Cardiac septum (tissue), 1 donor: ENCODE results near the gene RNF180. TPM values are rescaled to one million over a fixed set of nuclear protein-coding genes. Genes with fewer than 3 reads are reported as not detected.

ENCODE experiments used
- DNase-seq: peaks from one replicate; pipeline ENCODE4 v3.0.0-alpha.2; 2020; ENCODE audit warnings: low spot score
- intact Hi-C: fragments of 100-400 bp; cut with DNase I; formaldehyde crosslinking; loops from one replicate; pipeline ENCODE4 v1.14.0; 2022
- total RNA-seq: library from RNA; stranded (reverse); fragmentation: NEBNext Ultra II Directional; extraction: Animal tissue kit (Norgen Biotek cat#: 25700); gene quantifications from one replicate; pipeline ENCODE4 v1.2.1, GENCODE V29; 2021
- donor health status: DM: no; HTN: no; CAD: no.

The RNF180 gene
- total RNA-seq, 1 donor from 2014 or later: 13.7 TPM

DNA sequence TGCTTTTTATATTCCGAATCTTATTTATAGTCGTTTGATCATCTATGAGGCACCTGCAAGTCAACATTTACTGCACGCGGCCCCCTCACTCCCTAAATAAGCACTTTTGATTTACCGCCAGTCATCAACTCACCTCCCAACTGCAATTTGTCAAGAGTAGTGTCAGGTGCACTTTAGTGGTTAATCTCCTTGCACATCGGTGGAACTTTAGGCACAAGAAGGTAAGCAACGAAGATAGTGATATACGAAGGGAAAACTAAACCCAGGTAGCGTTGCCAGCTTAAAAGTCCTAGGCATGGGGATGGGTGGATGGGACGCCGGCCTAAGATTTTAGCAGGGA, 513 bp upstream of the RNF180 start:
- no peak for DNase-seq
- intact Hi-C loops: no loop called here

DNA sequence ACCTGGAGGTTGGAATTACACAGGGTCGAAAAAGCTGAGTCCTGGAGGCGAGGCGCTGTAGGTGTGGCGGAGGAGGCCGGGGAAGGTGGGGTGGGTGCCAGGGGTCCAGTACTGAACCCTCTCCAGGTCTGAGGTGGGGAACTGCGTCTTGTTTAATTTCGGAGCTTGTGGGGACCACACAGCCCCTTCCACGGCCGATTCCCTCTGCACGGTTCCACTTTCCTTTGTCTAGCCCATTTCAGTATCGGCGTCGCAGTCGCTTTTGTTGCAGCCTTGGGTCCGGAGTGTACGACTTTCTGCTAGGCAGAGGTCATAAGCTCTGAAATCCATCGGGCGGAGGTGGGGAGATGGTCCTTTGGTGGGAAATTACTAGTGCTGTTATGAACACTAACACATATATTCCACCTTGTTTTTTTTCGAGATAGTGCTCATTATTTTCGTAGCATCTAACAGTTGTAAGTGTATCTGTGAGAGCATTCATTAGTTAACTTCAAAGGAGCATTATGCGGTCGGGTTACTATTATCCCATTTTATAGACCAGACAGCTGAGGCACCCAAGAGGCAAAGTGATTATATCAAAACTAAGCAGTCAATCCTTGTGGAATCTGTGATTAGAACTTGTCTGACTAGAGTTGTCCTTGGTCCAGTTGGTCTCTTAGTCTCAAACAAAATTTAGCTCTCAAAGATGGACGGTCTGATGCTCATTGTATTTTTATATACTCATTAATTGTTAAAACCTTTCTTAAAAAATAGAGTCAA, 737 bp downstream of the RNF180 start:
- intact Hi-C loops: no loop called here
- DNase-seq: no peak

DNA sequence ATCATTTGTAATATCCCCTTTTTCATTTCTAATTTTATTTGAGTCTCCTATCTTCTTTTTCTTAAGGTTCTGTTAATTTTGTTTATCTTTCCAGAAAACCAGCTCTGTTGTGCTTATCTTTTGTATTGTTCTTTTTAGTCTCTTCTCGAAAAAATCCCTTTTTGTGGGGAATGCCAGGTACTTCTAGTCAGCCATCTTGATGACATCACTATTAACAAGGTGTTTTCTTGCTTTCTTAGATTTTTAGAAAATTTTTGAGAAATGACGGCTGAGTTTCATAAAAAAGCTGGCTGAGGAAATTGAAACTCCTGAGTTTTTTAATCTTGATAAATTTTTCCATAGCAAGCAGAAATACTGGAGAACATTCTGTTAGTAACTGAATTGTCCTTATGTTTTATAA, 10.7 kb downstream of the RNF180 start:
- intact Hi-C loops: no loop called here
- DNase-seq: no peak

DNA sequence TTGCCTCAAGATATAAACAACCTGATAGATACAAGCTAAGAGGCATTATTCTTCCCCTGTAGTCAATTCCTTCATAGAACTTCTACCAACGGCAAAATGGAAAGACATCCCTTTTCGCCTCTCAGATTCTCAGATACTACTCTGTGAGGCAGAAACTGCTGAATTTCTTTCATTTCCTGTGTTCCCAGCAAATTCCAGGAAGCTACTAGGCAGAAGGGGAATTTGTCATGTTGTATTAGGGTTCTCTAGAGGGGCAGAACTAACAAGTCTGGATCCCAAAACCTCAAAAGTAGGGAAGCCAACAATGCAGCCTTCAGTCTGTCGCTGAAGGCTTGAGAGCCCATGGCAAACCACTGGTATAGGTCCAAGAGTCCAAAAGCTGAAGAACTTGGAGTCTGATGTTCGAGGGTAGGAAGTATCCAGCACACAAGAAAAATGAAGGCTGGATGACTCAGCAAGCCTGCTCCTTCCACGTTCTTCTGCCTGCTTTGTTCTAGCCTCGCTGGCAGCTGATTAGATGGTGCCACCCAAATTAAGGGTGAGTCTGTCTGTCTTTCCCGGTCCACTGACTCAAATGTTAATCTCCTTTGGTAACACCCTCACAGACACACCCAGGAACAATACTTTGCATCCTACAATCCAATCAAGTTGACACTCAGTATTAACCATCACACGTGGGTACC, 15.2 kb downstream of the RNF180 start:
- intact Hi-C loops: no loop called here
- no peak for DNase-seq

DNA sequence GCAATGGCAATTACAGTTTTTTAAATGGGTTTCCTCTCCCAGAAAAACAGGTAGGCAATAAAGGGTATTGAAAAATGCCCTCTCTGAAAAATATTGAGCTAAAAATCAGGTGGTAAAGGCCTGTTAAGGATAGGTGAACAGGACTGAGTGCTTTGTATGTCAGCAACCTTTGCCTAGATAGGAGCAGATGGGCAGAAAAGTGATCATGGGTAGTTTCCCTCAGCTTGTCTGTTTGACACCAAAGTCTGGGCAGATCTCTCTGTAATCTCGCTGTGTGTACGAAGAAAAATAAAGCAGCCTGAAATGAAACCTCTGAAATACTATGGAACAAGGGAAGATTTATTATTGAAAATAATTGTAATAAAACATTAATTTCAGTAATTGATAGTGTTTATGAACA, 15.8 kb downstream of the RNF180 start:
- no peak for DNase-seq

DNA sequence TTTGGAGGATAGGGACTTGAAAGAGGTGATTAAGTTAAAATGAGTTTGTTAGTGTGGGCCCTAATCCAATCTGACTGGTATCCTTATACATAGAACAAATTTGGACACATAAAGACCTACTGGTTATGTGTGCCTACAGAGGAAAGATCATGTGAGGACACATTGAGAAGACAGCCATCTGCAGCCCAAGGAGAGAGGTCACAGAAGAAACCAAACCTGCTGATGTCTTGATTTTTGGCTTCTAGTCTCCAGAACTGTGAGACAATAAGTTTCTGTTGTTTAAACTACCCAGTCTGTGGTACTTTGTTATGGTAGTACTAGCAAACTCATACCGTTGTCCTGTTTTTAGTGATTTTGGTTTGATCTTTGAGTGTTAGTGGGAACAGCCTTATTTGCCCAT, 18.3 kb downstream of the RNF180 start:
- DNase-seq: no peak
- intact Hi-C loops: no loop called here

More for the DNA sequence above, 15.8 kb downstream of the RNF180 start:
- intact Hi-C loops: no loop called here

DNA sequence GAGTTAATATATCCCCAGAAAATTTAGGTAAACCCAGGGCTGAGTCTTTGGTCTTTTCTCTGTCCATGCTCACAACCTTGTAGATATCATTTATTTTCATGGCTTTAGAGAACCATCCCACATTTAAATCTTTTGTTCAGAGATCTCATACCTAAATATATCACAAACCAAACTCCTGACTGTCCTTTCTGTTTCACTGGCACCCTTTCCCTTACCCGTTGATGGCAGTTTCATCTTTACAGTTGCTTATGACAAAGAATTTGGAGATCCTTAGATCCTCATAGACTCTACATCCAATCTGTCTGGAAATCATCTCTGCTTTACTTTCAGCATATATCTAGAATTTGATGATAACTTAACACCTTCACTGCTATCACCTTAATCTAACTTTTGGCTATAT, 19.2 kb downstream of the RNF180 start:
- intact Hi-C loops: no loop called here
- DNase-seq: no peak

DNA sequence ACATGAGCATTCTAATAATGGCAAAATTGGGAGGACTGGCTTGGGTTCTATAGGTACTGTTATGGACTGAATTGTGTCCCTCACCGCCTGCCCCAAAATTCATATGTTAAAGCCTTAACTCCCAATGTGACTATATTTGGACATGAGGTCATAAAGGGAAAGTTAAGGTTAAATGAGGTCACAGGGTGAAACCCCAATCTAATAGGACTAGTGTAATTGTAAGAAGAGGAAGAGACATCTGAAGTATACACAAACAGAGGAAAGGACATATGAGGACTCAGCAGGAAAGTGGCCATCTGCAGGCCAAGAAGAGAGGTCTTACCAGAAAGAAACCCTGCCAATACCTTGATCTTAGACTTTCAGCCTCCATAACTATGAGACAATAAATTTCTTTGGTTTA, 23.1 kb downstream of the RNF180 start:
- intact Hi-C loops: no loop called here
- no peak for DNase-seq

DNA sequence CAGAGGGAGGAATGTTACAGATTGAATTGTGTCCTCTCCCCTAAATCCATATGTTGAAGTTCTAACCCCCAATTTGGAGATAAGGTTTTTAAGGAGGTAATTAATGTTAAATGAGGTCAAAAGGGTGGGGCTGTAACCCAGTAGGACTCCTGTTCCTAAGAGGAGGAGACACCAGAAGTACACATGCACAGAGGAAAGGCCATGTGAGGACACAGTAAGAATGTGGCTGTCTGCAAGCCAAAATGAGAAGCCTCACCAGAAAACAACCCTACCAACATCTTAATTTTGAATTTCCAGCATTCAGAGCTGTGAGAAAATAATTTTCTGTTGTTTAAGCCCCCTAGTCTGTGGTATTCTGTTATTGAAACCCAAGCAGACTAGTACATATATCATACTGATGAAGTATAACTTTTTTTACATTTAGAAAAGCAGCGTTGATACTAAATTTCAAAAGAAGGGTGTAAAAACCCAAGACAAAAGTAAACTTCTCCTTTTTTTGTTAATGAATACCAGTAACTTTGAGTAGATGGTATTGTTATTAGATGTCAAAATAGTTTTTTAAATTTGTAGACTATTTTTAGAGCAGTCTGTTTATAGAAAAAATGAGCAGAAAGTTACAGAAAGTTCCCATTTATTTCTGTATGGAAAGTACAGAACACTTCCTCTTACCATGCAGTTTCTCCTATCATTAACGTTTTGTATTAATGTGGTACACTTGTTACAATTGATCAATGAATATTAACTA, 25.1 kb downstream of the RNF180 start:
- DNase-seq: no peak
- intact Hi-C loops: no loop called here

DNA sequence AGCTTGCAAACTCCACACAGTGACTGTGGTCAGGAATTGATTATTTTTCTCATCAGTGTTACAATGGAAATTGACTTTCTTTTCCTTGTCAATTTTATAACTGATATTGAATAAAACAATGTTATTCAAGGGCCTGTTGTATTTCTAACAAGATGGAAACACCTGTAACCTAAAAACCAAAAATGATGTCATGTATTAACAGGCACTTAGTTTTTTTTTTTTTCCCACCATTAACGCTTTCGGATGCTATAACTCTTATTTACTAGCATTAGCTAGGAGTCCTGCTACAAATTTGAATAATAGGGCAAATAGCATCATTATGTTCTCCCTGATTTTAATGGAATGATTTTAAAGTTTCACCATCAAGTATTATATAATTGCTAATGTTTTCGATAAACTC, 30.3 kb downstream of the RNF180 start:
- intact Hi-C loops: no loop called here
- DNase-seq: no peak

DNA sequence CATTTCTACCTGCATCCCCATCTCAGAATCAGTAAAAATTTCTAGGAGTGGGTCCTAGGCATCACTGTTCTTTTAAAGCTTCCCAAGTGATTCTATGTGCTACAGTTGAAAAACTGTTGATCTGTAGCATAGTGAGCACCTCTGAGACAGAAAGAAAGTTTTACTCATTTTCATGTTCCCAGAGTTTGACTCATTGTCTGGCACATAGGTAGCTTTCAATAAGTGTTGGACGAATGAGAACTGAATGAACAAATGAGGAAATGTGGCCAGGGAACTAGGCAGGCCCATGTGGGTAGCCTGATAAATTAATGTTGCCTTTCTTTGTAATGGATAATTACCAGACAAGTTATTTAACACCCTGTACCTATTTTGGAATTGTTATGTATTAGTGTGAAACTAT, 33.8 kb downstream of the RNF180 start:
- DNase-seq: no peak
- intact Hi-C loops: no loop called here

DNA sequence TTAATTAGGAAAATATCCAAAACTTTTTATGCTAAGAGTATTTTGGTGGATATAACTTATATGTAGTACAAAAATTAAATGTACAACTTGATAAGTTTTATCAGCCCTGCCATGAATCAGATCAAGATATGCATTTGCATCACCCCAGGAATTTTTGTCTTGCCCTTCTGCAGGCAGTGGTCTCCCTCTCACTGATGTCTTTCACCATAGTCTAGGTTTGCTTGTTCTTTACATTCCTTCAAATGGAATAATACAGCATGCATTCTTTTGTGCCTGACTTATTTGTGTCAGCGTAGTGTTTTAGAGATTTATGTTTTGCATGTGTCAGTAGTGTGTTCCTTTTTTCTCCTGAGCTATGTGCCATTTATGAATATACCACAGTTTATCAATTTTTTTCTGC, 36.4 kb downstream of the RNF180 start:
- no peak for DNase-seq
- intact Hi-C loops: no loop called here

DNA sequence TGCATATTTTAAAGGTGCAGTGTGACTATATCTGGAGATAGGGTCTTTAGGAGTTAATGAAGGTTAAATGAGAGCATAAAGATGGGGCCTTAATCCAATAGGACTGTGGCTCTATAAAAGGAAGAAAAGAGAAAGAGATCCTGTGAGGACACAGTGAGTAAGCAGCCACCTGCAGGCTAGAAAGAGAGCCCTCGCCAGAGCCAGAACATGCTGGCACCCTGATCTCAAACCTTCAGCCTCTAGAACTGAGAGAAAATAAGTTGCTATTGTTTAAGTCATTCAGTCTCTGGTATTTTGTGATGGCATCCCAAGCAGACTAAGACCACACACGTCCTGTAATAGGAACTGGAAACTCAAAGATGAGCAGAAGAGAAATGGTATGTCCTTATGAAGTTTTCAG, 41.0 kb downstream of the RNF180 start:
- no peak for DNase-seq
- intact Hi-C loops: loop anchor here (2.0 to 5.0 kb wide), 2 partner anchors 58 to 134 kb away; no protein-coding TSS in a partner anchor

DNA sequence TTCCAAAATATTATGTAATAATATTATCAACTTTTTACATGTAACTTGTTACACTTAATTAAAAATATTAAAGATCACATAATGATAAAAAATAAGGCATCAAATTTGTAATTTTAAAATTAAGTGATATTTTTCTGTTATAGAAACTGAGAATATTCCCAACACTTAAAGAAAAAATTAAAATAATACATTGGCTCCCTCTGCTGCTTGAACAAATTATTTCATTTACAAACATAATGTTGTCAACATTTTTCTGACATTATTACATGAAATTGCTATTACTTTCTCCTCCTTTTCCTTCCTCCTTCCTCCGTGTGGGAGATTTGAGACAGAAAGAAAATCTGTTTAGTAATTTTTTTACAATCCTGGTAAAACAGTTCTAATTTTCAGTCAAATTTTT, 42.3 kb downstream of the RNF180 start:
- DNase-seq: no peak
- intact Hi-C loops: loop anchor here (2.0 to 5.0 kb wide), 2 partner anchors 59 to 136 kb away; no protein-coding TSS in a partner anchor

DNA sequence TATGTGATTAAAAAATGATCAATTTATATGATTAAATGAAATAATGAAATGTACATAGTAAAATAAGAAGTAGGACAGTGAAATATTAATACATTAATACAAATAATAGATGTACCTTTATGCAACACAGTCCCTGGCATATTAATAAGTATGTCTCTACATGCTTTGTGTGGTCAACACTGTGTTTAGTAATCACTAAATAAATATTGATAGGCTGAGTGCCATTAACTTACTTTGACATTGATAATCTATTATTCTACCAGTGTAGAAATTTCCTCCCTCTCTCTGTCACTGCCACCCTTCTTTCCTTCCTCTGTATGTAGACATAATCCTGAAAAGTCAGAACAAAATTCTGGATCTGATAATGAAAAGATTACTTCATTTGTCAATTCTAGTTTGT, 43.7 kb downstream of the RNF180 start:
- DNase-seq: no peak
- intact Hi-C loops: loop anchor here (5.0 kb wide), 1 partner anchor 137 kb away; no protein-coding TSS in a partner anchor

DNA sequence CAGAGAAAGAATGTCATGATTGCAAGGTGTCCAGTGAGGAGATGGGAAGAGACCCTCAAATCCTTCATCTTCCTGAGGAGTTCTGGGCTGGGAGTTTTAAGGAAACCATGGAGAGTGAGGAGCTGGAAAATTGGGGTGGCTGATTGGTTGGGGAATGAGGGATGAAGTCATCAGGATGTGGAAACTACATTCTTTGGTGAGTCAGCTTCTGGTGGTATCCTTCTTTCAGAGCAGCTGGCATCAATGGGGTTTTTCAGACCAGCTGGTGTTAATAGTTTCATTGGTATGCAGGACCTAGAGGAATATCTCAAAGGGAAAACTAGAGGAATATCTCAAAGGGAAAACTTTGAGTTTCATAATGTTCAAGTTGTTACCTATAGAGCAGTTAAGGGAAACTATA, 45.2 kb downstream of the RNF180 start:
- DNase-seq: no peak
- intact Hi-C loops: no loop called here

DNA sequence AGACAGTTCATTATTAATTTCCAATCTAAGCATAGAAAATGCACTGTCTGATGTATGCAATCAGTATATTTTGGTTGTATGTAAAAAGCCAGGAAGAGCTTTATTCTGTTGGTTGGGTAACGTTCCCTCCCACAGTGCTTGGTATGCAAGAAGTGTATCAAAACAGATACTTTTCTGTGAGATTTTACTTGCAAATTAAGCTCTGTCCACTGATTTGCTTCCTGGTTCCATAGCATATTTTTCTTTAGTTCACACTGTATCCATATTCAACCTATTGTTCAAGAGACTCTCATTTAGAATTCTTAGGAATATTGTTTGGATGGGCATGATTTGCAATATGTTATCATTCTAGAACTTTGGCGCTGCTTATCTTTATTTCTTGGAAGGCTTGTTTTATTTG, 47.4 kb downstream of the RNF180 start:
- DNase-seq: no peak
- intact Hi-C loops: no loop called here

DNA sequence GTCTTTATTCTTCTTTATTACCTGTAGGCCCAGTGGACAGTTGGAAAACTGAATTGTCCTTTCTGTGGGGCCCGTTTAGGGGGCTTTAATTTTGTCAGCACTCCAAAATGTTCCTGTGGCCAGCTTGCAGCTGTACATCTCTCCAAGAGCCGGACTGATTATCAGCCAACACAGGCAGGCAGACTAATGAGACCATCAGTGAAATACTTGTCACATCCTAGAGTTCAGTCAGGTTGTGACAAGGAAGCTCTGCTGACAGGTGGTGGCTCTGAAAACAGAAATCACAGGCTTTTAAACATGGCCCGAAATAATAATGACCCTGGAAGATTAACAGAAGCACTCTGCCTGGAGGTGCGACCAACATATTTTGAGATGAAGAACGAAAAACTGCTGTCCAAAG, 47.9 kb downstream of the RNF180 start:
- DNase-seq: no peak
- intact Hi-C loops: no loop called here

DNA sequence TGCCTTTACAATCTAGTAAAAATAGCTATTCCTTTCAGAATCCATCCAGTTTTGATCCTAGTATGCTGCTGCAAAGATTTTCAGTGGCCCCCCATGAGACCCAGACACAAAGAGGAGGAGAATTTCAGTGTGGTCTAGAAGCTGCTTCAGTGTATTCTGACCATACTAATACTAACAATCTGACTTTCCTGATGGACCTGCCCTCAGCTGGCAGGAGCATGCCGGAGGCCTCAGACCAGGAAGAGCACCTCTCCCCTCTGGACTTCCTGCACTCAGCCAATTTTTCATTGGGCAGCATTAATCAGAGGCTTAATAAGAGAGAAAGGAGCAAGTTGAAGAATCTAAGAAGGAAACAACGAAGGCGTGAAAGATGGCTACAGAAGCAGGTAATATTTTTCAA, 48.5 kb downstream of the RNF180 start:
- intact Hi-C loops: no loop called here
- no peak for DNase-seq

DNA sequence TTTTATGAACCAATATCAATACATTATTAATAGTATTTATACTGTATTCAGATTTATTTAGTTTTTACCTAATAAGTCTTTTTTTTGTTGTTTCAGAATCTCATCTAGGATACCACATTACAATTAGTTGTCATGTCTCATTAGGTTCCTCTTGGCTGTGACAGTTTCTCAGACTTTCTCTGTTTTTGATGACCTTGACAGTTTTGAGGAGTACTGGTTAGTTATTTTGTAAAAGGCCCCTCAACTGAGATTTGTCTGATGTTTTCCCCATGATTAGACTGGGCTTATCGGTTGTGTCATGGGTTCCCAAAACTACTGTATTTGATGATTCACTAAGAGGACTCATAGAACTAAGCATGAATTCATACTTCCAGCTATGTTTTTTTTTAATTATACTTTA, 56.3 kb downstream of the RNF180 start:
- no peak for DNase-seq
- intact Hi-C loops: no loop called here
